HG02798 (cell line): Measurements from ENCODE around the gene INSRR.

Experiments used
- ATAC-seq: cut with Tn5 transposase; IDR thresholded peaks from one replicate; pipeline ENCODE4 v1.9.1; 2021; ENCODE audit warnings: mild to moderate bottlenecking; ENCODE audit not compliant: unreplicated experiment, poor library complexity

INSRR gene

GRCh38 chr1:156809711-156810366, 49.1 kb downstream of the INSRR start:
- ATAC-seq = no peak

- no peak for ATAC-seq
Measured at GRCh38 chr1:156809281-156809680, 49.6 kb downstream of the INSRR start.

DNA sequence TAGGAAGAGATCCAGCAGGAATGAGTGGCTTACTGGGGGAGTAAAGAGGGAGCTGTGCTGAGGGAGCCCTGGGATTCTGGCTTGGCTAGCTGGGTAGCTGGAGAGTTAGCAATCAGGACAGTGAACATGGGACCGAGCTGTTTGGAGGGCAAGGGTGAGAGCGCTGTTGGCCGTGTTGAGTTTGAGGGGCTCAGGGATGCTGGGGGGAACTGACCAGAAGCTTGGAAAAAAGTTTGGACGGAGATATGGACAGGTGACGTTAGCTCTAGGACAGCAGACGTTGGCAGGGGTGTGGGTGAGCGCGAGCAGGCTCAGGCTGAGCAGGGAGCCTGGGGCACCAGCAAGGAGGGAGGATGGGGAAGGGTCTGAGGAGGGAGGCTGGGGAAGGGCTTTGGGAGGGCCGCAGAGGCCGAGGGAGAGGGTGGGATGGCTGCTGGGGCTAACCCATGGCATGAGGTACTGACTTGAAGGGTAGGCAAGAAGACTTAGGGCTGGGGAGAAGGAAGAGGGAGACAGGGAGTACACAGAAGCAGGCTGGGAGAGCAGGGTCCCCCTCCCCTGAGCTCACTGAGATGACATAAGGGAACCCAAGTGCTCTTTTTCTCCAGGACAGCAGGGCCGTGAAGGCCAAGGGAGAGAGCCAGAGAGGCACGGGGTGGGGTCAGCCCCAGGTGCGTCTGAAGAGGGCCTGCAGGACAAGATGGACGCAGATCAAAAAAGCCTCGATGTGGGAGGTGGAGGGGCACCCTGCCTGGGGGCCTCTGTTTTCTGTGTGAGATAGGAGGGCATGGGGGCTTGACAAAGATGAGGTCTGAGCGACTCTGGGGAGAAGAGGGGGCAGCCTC, 50.5 kb downstream of the INSRR start:
- ATAC-seq = no peak

GRCh38 chr1:156807627-156808026, 51.3 kb downstream of the INSRR start:
- no peak for ATAC-seq

- no peak for ATAC-seq
Measured at GRCh38 chr1:156806512-156807440, 52.1 kb downstream of the INSRR start.

- ATAC-seq = no peak
Measured at GRCh38 chr1:156805766-156806511, 53.0 kb downstream of the INSRR start.

DNA sequence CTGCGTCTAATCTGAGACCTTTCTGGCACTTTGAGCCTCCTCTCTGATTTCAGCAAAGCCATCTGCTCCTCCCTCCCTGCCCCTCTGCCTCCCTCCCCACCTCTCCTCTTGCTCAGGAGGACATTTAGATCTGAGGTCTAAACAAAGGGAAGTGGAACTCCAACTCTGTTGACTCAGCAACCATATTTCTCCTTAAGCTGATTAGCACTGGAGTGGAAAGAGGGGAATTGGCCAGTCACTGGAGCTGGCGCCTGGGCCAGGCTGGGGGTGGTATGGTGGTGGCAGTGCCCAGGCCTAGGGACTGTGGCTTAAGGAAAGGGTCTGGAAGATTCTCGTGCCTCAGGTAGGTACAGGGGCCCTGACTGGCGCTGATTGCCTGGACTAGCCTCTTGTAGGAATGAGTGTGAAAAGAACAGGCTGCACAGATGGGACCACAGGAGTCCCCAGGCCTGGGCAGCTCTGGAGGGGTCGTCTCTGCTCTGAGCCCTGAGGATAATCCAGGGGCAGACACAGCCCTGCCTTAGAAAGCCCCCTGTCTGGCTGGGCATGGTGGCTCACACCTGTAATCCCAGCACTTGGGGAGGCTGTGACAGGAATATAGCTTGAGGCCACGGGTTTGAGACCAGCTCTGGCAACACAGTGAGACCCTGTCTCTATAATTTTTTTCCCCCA, 54.2 kb downstream of the INSRR start:
- ATAC-seq = no peak

GRCh38 chr1:156804026-156804425, 54.9 kb downstream of the INSRR start:
- no peak for ATAC-seq

DNA sequence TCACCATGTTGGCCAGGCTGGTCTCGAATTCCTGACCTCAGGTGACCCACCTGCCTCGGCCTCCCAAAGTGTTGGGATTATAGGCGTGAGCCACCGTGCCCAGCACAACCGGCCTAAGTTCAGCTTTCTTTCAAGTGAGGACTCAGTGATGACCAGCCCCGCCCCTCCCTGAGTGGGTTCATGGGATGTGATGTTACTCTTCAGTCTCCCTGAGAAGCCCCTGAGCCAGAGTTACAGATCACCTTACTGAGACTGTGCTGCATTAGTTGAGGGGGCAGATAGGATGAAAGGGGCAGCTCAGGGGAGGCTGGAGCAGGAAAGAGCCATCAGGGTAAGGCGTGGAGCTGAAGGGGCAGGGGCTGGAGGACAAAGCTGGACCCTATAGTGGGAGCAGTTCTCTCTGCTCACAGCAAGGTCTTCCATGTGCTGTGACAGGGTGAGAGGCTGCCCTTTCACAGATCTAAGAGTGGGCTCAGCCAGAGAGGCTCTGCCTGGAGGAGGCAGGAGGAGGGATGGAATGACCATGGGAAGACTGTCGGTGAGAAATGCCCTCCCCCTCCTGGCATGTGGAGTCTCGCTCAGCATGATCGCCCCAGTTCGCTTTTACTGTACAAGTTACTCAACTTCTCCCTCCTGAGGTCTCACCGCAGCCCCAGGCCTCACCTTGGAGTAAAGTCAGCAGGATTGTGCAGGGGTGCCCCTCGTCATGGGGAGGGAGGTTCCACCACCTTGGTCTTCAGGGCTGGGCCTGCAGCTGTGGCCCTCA, 55.6 kb downstream of the INSRR start:
- no peak for ATAC-seq

GRCh38 chr1:156802421-156802935, 56.4 kb downstream of the INSRR start:
- no peak for ATAC-seq

DNA sequence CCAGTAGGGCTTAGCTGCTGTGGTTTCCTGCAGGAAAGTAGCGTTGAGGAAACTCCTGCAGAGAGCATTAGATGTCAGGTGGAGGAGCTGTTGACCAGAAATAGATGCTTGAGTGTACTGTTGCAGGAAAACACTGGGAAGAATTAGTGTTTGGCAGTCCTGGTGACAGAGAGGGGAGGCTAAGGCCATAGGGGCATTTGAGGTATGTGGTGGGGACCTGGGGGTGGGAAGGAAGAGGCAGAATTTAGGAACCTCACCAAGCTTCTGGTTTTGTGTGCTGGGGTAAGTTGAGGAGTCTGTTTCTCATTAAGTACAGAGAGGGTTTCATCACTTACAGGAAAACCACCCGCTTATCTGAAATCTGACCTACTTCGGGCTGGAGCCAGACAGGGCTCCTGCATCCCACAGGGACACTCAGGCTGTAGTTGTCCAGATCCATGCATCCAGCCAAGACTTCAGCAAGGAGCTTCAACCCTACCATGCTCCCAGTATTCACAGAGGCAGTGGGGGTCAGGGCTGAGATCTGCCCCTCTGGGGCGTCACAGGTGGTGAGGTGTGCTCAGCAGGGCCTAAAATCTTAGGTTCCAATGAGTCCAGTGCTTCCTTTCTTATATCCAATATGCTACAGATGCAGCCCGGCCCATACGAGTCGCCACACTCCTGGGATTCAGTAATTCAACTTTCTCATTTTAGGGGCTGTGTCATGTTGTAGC, 57.4 kb downstream of the INSRR start:
- ATAC-seq = no peak

- peak; percentile 54 for ATAC-seq
Measured at GRCh38 chr1:156797212-156797871, 61.6 kb downstream of the INSRR start.

DNA sequence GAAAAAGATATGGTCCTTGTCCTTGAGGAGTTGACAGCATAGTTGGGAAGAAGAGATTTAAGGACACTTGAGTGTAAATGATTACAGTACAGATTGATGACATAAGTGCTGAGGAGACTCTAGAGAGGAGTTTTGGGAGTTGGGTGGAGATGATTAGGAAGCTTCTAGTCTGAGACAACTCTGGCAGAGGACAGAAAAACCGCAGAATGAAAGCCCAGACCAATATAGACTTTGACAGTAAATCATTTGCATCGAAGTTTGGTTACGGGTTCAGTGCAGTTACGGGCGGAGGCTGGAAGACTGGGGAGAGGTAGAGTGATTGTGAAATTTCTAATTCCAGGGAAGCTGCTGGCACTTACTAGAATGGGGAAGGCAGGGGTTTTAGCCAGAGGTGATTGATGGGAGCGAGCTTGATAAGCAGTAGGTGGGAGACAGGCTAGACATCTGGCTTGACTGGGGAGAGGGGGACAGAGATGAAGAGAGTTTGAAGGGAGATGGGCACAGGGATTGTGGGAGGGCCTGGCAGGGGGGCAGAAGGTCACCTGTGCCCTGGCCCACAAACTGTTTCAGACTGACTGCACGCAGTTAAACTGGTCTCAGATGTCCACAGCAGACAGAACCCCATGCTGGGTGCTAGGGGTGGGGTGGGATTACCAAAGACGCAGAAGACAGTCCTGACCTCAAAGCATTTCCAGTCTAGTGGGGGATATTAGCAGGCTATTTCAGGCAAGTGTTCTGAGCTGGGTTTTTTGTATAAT, 62.4 kb downstream of the INSRR start:
- peak; percentile 67 for ATAC-seq

DNA sequence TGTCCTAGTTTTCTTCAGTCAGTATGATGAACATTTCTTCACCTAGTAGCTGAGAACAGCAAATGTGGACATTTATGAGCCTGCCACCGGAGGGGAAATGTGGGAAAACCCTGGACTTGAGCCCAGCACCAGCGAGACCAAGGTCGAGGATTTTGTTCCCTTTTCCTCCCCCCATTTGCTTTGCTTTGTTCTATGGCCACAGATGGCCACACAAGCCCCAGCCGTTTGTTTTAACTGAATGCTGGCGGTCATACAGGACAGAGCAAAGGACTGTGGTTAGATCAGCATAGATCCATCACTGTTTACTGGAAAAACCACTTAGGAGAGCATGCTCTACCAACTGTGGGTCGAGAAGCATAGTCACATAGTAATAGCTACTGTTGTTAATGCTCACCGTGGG, 63.1 kb downstream of the INSRR start:
- ATAC-seq = no peak

DNA sequence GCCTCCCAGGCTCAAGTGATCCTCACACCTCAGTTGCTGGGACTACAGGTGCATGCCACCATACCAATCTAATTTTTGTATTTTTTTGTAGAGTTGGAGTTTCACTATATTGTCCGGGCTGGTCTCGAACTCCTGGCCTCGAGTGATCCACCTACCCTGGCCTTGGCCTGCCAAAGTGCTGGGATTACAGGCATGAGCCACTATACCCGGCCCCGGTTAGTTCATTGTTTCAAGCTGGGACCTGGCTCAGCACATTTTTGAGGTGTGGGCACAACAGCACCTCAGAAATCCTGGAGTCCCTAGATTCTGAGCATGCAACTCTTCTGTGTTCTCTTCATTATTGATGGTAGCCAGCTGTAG, 63.6 kb downstream of the INSRR start:
- ATAC-seq = no peak

GRCh38 chr1:156794506-156795373, 64.2 kb downstream of the INSRR start:
- ATAC-seq = no peak
